ENCODE measurements around the gene LSM10. TPM values are rescaled to one million over a fixed set of nuclear protein-coding genes. Genes with fewer than 3 reads are reported as not detected.

LSM10 gene
- total and polyA plus RNA-seq, 10 donors = 42.9 to 87.6 (median 59.2) TPM

DNA sequence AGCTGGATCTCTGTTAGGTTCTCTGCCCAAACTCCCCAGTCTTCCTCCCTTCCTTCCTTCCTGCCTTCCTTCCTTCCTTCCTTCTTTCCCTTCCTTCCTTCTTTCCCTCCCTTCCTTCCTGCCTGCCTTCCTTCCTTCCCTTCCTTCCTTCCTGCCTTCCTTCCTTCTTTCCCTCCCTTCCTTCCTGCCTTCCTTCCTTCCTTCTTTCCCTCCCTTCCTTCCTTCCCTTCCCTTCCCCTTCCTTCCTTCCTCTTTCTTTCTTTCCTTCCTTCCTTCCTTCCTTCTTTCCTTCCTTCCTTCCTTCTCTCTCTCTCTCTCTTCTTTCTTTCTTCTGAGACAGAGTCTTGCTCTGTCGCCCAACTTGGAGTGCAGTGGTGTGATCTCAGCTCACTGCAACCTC is 8.7 kb upstream of the LSM10 start:
- intact Hi-C loops (cut with DNase I; ENCODE audit: low total_unique reads) = no loop called here
- H3K27ac ChIP-seq = peak overlapping the region in 2 of 8 donors; percentile 37 to 48
- no peak for TF ChIP-seq CTCF (IDR thresholded peaks at IDR 0.05 in 8 of 11, conservative IDR thresholded peaks at IDR 0.05 in 3 of 11)
- TF ChIP-seq POLR2A (IDR thresholded peaks at IDR 0.05) = no peak
- TF ChIP-seq POLR2AphosphoS5 (IDR thresholded peaks at IDR 0.05) = no peak
- peaks cover 0 to 28% (median 6%) of the 10 kb centered on the region in 6 donors for H3K36me3 ChIP-seq
- H3K4me3 ChIP-seq = no peak overlapping the region
- H3K27me3 ChIP-seq (replicated peaks in 1 of 7) = no peaks in the 10 kb centered on the region
- no peaks in the 10 kb centered on the region for H3K9me3 ChIP-seq
- H3K4me1 ChIP-seq = peaks cover 0 to 12% (median 9%) of the 10 kb centered on the region in 6 donors
- no peak for DNase-seq
- WGBS, 5 donors = 90 to 99% (median 94%) methylated on average over 1 of the region's 1 CpG

GRCh38 chr1:36402504-36402890 is 4.8 kb upstream of the LSM10 start:
- Histone ChIP-seq H3K9me3 (no peaks in the 10 kb centered on the region), H3K27ac (peak overlapping the region in 1 of 8 donors; percentile 85), H3K27me3 (replicated peaks in 1 of 7) (no peaks in the 10 kb centered on the region), H3K4me3 (no peak overlapping the region), H3K4me1 (peaks cover 10 to 46% (median 30%) of the 10 kb centered on the region in 6 donors), H3K36me3 (peaks cover 0 to 9% (median under 1%) of the 10 kb centered on the region in 6 donors)
- 91 to 97% (median 96%) methylated on average over 4 of the region's 4 CpGs for WGBS, 5 donors
- TF ChIP-seq POLR2A (IDR thresholded peaks at IDR 0.05) (no peak), CTCF (IDR thresholded peaks at IDR 0.05 in 8 of 11, conservative IDR thresholded peaks at IDR 0.05 in 3 of 11) (no peak), POLR2AphosphoS5 (IDR thresholded peaks at IDR 0.05) (no peak)
- intact Hi-C loops (cut with DNase I; ENCODE audit: low total_unique reads) = no loop called here
- no peak for DNase-seq

GRCh38 chr1:36401602-36402503 is 4.1 kb upstream of the LSM10 start:
- peaks cover 11 to 51% (median 33%) of the 10 kb centered on the region in 6 donors for H3K4me1 ChIP-seq
- no peak for DNase-seq
- intact Hi-C loops (cut with DNase I; ENCODE audit: low total_unique reads) = no loop called here
- 90 to 97% (median 93%) methylated on average over 4 to 12 of the region's 12 CpGs for WGBS, 5 donors
- peak overlapping the region in 7 of 8 donors; percentile 16 to 65 (median 27) for H3K4me3 ChIP-seq
- H3K9me3 ChIP-seq = no peaks in the 10 kb centered on the region
- H3K27me3 ChIP-seq (replicated peaks in 1 of 7) = no peaks in the 10 kb centered on the region
- peak overlapping the region; percentile 74 to 90 (median 83) for H3K27ac ChIP-seq
- TF ChIP-seq CTCF (IDR thresholded peaks at IDR 0.05 in 8 of 11, conservative IDR thresholded peaks at IDR 0.05 in 3 of 11) (no peak), POLR2A (IDR thresholded peaks at IDR 0.05) (no peak), POLR2AphosphoS5 (IDR thresholded peaks at IDR 0.05) (no peak)
- H3K36me3 ChIP-seq = peaks cover 0 to 3% (median 0%) of the 10 kb centered on the region in 6 donors

All from spleen (tissue), 11 donors.